Uterus (tissue), 2 donors: ENCODE data around the gene GSG1L.

ENCODE experiments used
- POLR2A ChIP-seq, 2 donors: fragments of 450-650 bp; IDR thresholded peaks; one replicate each; pipeline ENCODE4 v1.6.1; 2016; ENCODE audit warnings: antibody characterized with exemption in 2 of 2, mild to moderate bottlenecking in 1 of 2, moderate library complexity in 1 of 2
- TF ChIP-seq, protein P1 (sequence below), 4 experiments: fragments of 200-600 bp in 2 of 4; fragments of 450-650 bp in 2 of 4; sonication (generic) in 2 of 4; IDR thresholded peaks; one replicate each; pipeline ENCODE4 v1.5.1; 2016 to 2019; ENCODE audit warnings: antibody characterized with exemption in 4 of 4, mild to moderate bottlenecking in 2 of 4, moderate library complexity in 1 of 4

GRCh38 chr16:27951489-27952120 lies 111.9 kb downstream of the GSG1L start:
- TF ChIP-seq POLR2A (IDR thresholded peaks at IDR 0.05), result no peak
- TF ChIP-seq, protein P1, sequence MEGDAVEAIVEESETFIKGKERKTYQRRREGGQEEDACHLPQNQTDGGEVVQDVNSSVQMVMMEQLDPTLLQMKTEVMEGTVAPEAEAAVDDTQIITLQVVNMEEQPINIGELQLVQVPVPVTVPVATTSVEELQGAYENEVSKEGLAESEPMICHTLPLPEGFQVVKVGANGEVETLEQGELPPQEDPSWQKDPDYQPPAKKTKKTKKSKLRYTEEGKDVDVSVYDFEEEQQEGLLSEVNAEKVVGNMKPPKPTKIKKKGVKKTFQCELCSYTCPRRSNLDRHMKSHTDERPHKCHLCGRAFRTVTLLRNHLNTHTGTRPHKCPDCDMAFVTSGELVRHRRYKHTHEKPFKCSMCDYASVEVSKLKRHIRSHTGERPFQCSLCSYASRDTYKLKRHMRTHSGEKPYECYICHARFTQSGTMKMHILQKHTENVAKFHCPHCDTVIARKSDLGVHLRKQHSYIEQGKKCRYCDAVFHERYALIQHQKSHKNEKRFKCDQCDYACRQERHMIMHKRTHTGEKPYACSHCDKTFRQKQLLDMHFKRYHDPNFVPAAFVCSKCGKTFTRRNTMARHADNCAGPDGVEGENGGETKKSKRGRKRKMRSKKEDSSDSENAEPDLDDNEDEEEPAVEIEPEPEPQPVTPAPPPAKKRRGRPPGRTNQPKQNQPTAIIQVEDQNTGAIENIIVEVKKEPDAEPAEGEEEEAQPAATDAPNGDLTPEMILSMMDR (IDR thresholded peaks at IDR 0.05), result no peak
